Vagina (tissue), 2 donors: Measurements from ENCODE around the gene SLC39A9.

ENCODE experiments used
- POLR2A ChIP-seq, 2 donors: fragments of 450-650 bp; IDR thresholded peaks; one replicate each; pipeline ENCODE4 v1.6.1; 2017; ENCODE audit warnings: antibody characterized with exemption in 2 of 2, mild to moderate bottlenecking in 2 of 2, moderate library complexity in 2 of 2
- TF ChIP-seq, protein P1 (sequence below), 3 experiments: fragments of 450-650 bp in 2 of 3; fragments of 200-600 bp in 1 of 3; sonication (generic) in 1 of 3; IDR thresholded peaks; one replicate each; pipeline ENCODE4 v1.5.1; 2017 to 2019; ENCODE audit warnings: antibody characterized with exemption in 3 of 3, mild to moderate bottlenecking in 2 of 3, moderate library complexity in 2 of 3

GRCh38 chr14:69374235-69374634 is 24.3 kb upstream of the SLC39A9 start:
- TF ChIP-seq POLR2A (IDR thresholded peaks at IDR 0.05) = no peak
- TF ChIP-seq, protein P1, sequence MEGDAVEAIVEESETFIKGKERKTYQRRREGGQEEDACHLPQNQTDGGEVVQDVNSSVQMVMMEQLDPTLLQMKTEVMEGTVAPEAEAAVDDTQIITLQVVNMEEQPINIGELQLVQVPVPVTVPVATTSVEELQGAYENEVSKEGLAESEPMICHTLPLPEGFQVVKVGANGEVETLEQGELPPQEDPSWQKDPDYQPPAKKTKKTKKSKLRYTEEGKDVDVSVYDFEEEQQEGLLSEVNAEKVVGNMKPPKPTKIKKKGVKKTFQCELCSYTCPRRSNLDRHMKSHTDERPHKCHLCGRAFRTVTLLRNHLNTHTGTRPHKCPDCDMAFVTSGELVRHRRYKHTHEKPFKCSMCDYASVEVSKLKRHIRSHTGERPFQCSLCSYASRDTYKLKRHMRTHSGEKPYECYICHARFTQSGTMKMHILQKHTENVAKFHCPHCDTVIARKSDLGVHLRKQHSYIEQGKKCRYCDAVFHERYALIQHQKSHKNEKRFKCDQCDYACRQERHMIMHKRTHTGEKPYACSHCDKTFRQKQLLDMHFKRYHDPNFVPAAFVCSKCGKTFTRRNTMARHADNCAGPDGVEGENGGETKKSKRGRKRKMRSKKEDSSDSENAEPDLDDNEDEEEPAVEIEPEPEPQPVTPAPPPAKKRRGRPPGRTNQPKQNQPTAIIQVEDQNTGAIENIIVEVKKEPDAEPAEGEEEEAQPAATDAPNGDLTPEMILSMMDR (IDR thresholded peaks at IDR 0.05) = no peak
